H1 (cell line): ENCODE data around the gene SLC44A5. TPM values are rescaled to one million over a fixed set of nuclear protein-coding genes. Genes with fewer than 3 reads are reported as not detected.

Experiments used
- CTCF ChIA-PET: fragments of 300-600 bp; sonication (Branson Sonifier 250); formaldehyde crosslinking; loops from one replicate; lab custom pipeline; 2021; ENCODE audit not compliant: partially characterized antibody; lab: Charles Lee
- POLR2A ChIA-PET: fragments of 300-600 bp; sonication (Branson Sonifier 250); formaldehyde crosslinking; loops from one replicate; lab custom pipeline; 2021; ENCODE audit warnings: inconsistent platforms; ENCODE audit not compliant: partially characterized antibody; lab: Charles Lee
- DNase-seq, 2 experiments: peaks; one replicate each; pipeline versions ENCODE4 v3.0.0 to v3.0.0-alpha.2; 2010 to 2022; ENCODE audit warnings: low spot score in 2 of 2, low read depth in 1 of 2, mixed read lengths in 1 of 2
- FAIRE-seq: peaks from 2 replicates; lab custom pipeline; 2011; peaks lifted over from hg19 to GRCh38; lab: Jason Lieb, UNC
- H2AFZ ChIP-seq: 2 replicates; pipeline ENCODE4 v1.8.1; 2012; ENCODE audit warnings: low read length, inconsistent platforms
- H2AK5ac ChIP-seq: 2 replicates; pipeline ENCODE4 v1.6.1; 2013; ENCODE audit warnings: low read depth, low read length
- H2BK120ac ChIP-seq: replicated peaks from 2 replicates; pipeline ENCODE3; 2013; ENCODE audit warnings: low read depth, low read length, inconsistent platforms
- H2BK12ac ChIP-seq: 2 replicates; pipeline ENCODE4 v1.6.1; 2013; ENCODE audit warnings: low read depth, low read length
- H2BK15ac ChIP-seq: 2 replicates; pipeline ENCODE4 v1.6.1; 2013; ENCODE audit warnings: low read length
- H2BK20ac ChIP-seq: 2 replicates; pipeline ENCODE4 v1.6.1; 2013; ENCODE audit warnings: low read length
- H2BK5ac ChIP-seq: 2 replicates; pipeline ENCODE4 v1.6.1; 2013; ENCODE audit warnings: low read depth, low read length
- H3K14ac ChIP-seq: 2 replicates; pipeline ENCODE4 v1.6.1; 2013; ENCODE audit warnings: inconsistent platforms; ENCODE audit not compliant: insufficient read length
- H3K18ac ChIP-seq: 2 replicates; pipeline ENCODE4 v1.6.1; 2013; ENCODE audit warnings: low read length; ENCODE audit errors: extremely low read depth
- H3K23ac ChIP-seq: 2 replicates; pipeline ENCODE4 v1.6.1; 2013; ENCODE audit warnings: inconsistent platforms; ENCODE audit not compliant: insufficient read length
- H3K23me2 ChIP-seq: 2 replicates; pipeline ENCODE4 v1.6.1; 2013; ENCODE audit warnings: low read depth, low read length
- H3K27ac ChIP-seq: 2 replicates; pipeline ENCODE4 v1.6.1; 2011; ENCODE audit warnings: low read depth, low read length, inconsistent platforms
- H3K27me3 ChIP-seq, 4 experiments: replicated peaks in 1 of 4; 1 replicate in 1 of 4; 2 replicates in 3 of 4; pipeline versions ENCODE4 v1.6.1 to v1.8.1; 2011 to 2013; ENCODE audit warnings: low read length in 3 of 4, mild to moderate bottlenecking in 3 of 4, inconsistent platforms in 2 of 4, mixed read lengths in 2 of 4, moderate library complexity in 1 of 4; ENCODE audit not compliant: control insufficient read depth in 3 of 4, insufficient read depth in 3 of 4; ENCODE audit errors: extremely low read depth in 1 of 4
- H3K36me3 ChIP-seq, 4 experiments: 2 replicates each; pipeline versions ENCODE4 v1.6.1 to v1.8.1; 2011 to 2013; ENCODE audit warnings: mild to moderate bottlenecking in 4 of 4, low read length in 3 of 4, moderate library complexity in 2 of 4, control low read depth in 1 of 4, inconsistent platforms in 1 of 4; ENCODE audit not compliant: insufficient read depth in 4 of 4, control insufficient read depth in 2 of 4
- H3K4ac ChIP-seq: replicated peaks from 2 replicates; pipeline ENCODE3; 2013; ENCODE audit warnings: low read length, low read depth, mixed read lengths, inconsistent platforms; ENCODE audit not compliant: insufficient read length
- H3K4me1 ChIP-seq, 4 experiments: replicated peaks in 1 of 4; 1 replicate in 1 of 4; 2 replicates in 3 of 4; pipeline versions ENCODE4 v1.6.1 to v1.8.1; 2011 to 2013; ENCODE audit warnings: low read length in 3 of 4, inconsistent platforms in 2 of 4, mixed read lengths in 1 of 4; ENCODE audit not compliant: insufficient read depth in 4 of 4, control insufficient read depth in 3 of 4
- H3K4me2 ChIP-seq, 2 experiments: 2 replicates each; pipeline versions ENCODE4 v1.6.1 to v1.8.1; 2011 to 2013; ENCODE audit warnings: low read depth in 2 of 2, low read length in 2 of 2, control low read depth in 1 of 2, inconsistent platforms in 1 of 2, mild to moderate bottlenecking in 1 of 2; ENCODE audit not compliant: insufficient read depth in 1 of 2
- H3K4me3 ChIP-seq, 4 experiments: fragments of 200-600, 300-600 bp in 1 of 4; sonication (generic), shearing (Covaris generic), sonication (Bioruptor Twin) in 1 of 4; 2 replicates each; pipeline versions ENCODE4 v1.5.1 to v1.8.1; 2011 to 2016; ENCODE audit warnings: low read length in 4 of 4, low read depth in 3 of 4, control low read depth in 2 of 4, inconsistent platforms in 2 of 4, mild to moderate bottlenecking in 2 of 4, mixed read lengths in 1 of 4, moderate library complexity in 1 of 4; ENCODE audit not compliant: insufficient read depth in 2 of 4; ENCODE audit errors: extremely low read depth in 1 of 4
- H3K56ac ChIP-seq: replicated peaks from 2 replicates; pipeline ENCODE3; 2013; ENCODE audit warnings: low read depth, mild to moderate bottlenecking, mixed read lengths, low read length, inconsistent platforms; ENCODE audit not compliant: insufficient read length
- H3K79me1 ChIP-seq: 2 replicates; pipeline ENCODE4 v1.6.1; 2013; ENCODE audit warnings: low read depth, low read length, control low read depth
- H3K79me2 ChIP-seq, 2 experiments: 2 replicates each; pipeline versions ENCODE4 v1.6.1 to v1.8.1; 2012 to 2013; ENCODE audit warnings: low read length in 2 of 2, mild to moderate bottlenecking in 2 of 2, inconsistent platforms in 1 of 2; ENCODE audit not compliant: insufficient read depth in 2 of 2, control insufficient read depth in 1 of 2
- H3K9ac ChIP-seq, 4 experiments: replicated peaks in 1 of 4; 1 replicate in 1 of 4; 2 replicates in 3 of 4; pipeline versions ENCODE4 v1.6.1 to v1.8.1; 2011 to 2013; ENCODE audit warnings: low read depth in 3 of 4, low read length in 3 of 4, control low read depth in 2 of 4, mild to moderate bottlenecking in 2 of 4, moderate library complexity in 2 of 4, inconsistent platforms in 1 of 4; ENCODE audit errors: extremely low read depth in 1 of 4
- H3K9me3 ChIP-seq, 2 experiments: 2 replicates each; pipeline versions ENCODE4 v1.6.1 to v1.8.1; 2012 to 2013; ENCODE audit warnings: mild to moderate bottlenecking in 2 of 2, moderate library complexity in 2 of 2, control low read depth in 1 of 2, inconsistent platforms in 1 of 2, low read depth in 1 of 2, low read length in 1 of 2, mixed read lengths in 1 of 2; ENCODE audit not compliant: insufficient read depth in 2 of 2
- H4K20me1 ChIP-seq, 2 experiments: replicated peaks in 1 of 2; 2 replicates each; pipeline versions ENCODE3 to v1.8.1; 2011 to 2013; ENCODE audit warnings: inconsistent platforms in 2 of 2, low read length in 2 of 2, mild to moderate bottlenecking in 1 of 2; ENCODE audit not compliant: insufficient read depth in 2 of 2, control insufficient read depth in 1 of 2
- H4K5ac ChIP-seq: 2 replicates; pipeline ENCODE4 v1.6.1; 2013; ENCODE audit warnings: low read length, low read depth, mixed read lengths, inconsistent platforms; ENCODE audit not compliant: insufficient read length
- H4K8ac ChIP-seq: 2 replicates; pipeline ENCODE4 v1.8.0; 2013; ENCODE audit warnings: mild to moderate bottlenecking, moderate library complexity, low read length, inconsistent platforms; ENCODE audit not compliant: insufficient read depth; ENCODE audit errors: extremely low read depth
- H4K91ac ChIP-seq: replicated peaks from 2 replicates; pipeline ENCODE3; 2013; ENCODE audit warnings: low read length, mixed read lengths, inconsistent platforms; ENCODE audit not compliant: insufficient read length
- CHD2 ChIP-seq: IDR thresholded peaks from 2 replicates; pipeline ENCODE4 v1.6.1; 2012; ENCODE audit warnings: low read length, improper control_type of control experiment
- EP300 ChIP-seq, 2 experiments: IDR thresholded peaks; 1 replicate in 1 of 2; 2 replicates in 1 of 2; pipeline ENCODE4 v1.6.1; 2011 to 2012; ENCODE audit warnings: low read depth in 2 of 2, low read length in 2 of 2, mild to moderate bottlenecking in 2 of 2, borderline replicate concordance in 1 of 2, inconsistent platforms in 1 of 2, moderate library complexity in 1 of 2
- JUND ChIP-seq: IDR thresholded peaks from 2 replicates; pipeline ENCODE4 v1.6.1; 2011; ENCODE audit warnings: mild to moderate bottlenecking, improper control_type of control experiment, low read length
- NRF1 ChIP-seq: IDR thresholded peaks from 2 replicates; pipeline ENCODE4 v1.6.1; 2011; ENCODE audit warnings: mild to moderate bottlenecking, low read depth, low read length, improper control_type of control experiment
- RAD21 ChIP-seq, 2 experiments: IDR thresholded peaks in 1 of 2; conservative IDR thresholded peaks in 1 of 2; 2 replicates each; pipeline ENCODE4 v1.6.1; 2011; ENCODE audit warnings: low read depth in 2 of 2, low read length in 2 of 2, improper control_type of control experiment in 1 of 2, inconsistent platforms in 1 of 2, mild to moderate bottlenecking in 1 of 2, moderate library complexity in 1 of 2
- SP1 ChIP-seq: IDR thresholded peaks from 2 replicates; pipeline ENCODE4 v1.6.1; 2011; ENCODE audit warnings: low read depth, low read length
- polyA plus RNA-seq, 7 experiments: library from polyadenylated mRNA; depleted of rRNA in 3 of 7; stranded (reverse) in 5 of 7; unstranded in 2 of 7; fragments of >200 nt in 5 of 7; fragments of 200-250 nt in 2 of 7; gene quantifications; 1 replicate in 5 of 7; 2 replicates in 1 of 7; 4 replicates in 1 of 7; pipeline versions ENCODE4 v1.2.1 to v1.2.3, GENCODE V29; 2011 to 2013; ENCODE audit warnings: missing spikeins in 2 of 7, mixed read lengths in 2 of 7
- total RNA-seq: library from RNA; stranded (reverse); fragmentation: NEBNext Ultra II Directional; extraction: Animal tissue kit (Norgen Biotek cat#: 25700); gene quantifications from 2 replicates; pipeline ENCODE4 v1.2.1, GENCODE V29; 2021
- TF ChIP-seq, protein P1 (sequence below): IDR thresholded peaks from 2 replicates; pipeline ENCODE4 v1.6.1; 2011; ENCODE audit warnings: low read length, improper control_type of control experiment

The SLC44A5 gene
- total and polyA plus RNA-seq, 2 of the 8 experiments (the other 6 are each of a cell fraction or from before 2014, with no cell fraction given) = 1.8 to 3.3 TPM

DNA sequence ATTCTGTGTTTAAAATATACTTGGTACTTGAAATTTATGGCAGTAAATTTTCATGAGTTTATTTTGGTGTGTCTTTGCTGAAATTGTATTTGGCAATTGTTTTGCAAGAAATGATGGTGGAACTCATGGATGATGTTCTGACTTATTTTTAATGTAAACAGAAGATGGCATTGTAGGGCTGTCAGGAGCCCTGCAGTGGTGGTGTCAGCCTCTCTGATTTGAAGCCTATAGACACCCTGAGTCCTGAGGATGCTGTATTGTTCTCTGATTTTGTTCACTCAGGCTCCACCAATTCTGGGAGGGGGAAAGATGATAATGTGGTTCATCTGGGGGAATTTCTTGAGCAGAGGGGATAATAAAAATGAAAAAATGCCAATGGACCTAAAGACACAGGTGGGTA is 396.9 kb downstream of the SLC44A5 start:
- no peak overlapping the region for H3K23ac ChIP-seq
- no peak for FAIRE-seq

More for the DNA sequence above, 396.9 kb downstream of the SLC44A5 start:
- Histone ChIP-seq H3K23me2 (no peaks in the 10 kb centered on the region), H3K4ac (no peak overlapping the region), H2BK20ac (no peak overlapping the region), H4K5ac (no peak overlapping the region), H3K18ac (no peak overlapping the region), H3K27me3 (no peaks in the 10 kb centered on the region), H2BK12ac (no peak overlapping the region), H3K4me3 (no peak overlapping the region), H4K20me1 (no peaks in the 10 kb centered on the region), H3K4me2 (no peak overlapping the region), H2AK5ac (no peak overlapping the region), H4K91ac (no peak overlapping the region), H3K79me2 (no peaks in the 10 kb centered on the region), H3K36me3 (no peaks in the 10 kb centered on the region), H3K9me3 (no peaks in the 10 kb centered on the region), H3K4me1 (no peaks in the 10 kb centered on the region), H3K79me1 (no peaks in the 10 kb centered on the region), H2AFZ (no peak overlapping the region), H2BK120ac (no peak overlapping the region), H2BK5ac (no peak overlapping the region), H4K8ac (no peak overlapping the region), H3K27ac (no peak overlapping the region), H3K56ac (no peak overlapping the region), H3K9ac (no peak overlapping the region), H2BK15ac (no peak overlapping the region), H3K14ac (no peak overlapping the region)
- CTCF ChIA-PET = interaction anchor here (1.0 to 1.8 kb wide), 3 partner anchors 11 to 19 kb away, joined by 3 to 6 read pairs (median 4); no protein-coding TSS in a partner anchor
- DNase-seq = no peak
- no peak for TF ChIP-seq SP1
- no peak for TF ChIP-seq NRF1
- no peak for TF ChIP-seq EP300 (IDR thresholded peaks at IDR 0.05; ENCODE audit: borderline replicate concordance in 1 of 2, low read depth in 2 of 2, low read length in 2 of 2)
- TF ChIP-seq JUND = no peak
- no peak for TF ChIP-seq CHD2
- TF ChIP-seq, protein P1, sequence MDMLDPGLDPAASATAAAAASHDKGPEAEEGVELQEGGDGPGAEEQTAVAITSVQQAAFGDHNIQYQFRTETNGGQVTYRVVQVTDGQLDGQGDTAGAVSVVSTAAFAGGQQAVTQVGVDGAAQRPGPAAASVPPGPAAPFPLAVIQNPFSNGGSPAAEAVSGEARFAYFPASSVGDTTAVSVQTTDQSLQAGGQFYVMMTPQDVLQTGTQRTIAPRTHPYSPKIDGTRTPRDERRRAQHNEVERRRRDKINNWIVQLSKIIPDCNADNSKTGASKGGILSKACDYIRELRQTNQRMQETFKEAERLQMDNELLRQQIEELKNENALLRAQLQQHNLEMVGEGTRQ = no peak
- peak in 1 of 2 experiments; percentile 25; a peak in 2 of 4 replicates for TF ChIP-seq RAD21 (IDR thresholded peaks at IDR 0.05 in 1 of 2, conservative IDR thresholded peaks at IDR 0.05 in 1 of 2; ENCODE audit: low read depth in 2 of 2, low read length in 2 of 2)
- POLR2A ChIA-PET = no interaction called here
